SK-N-DZ (cell line): Measurements from ENCODE around the gene ADARB2.
"Not testable (repeated sequence)": the region's sequence is repeated elsewhere in the genome, so short reads cannot be mapped to it uniquely, and the experiment has no call there.

ENCODE experiments used
- DNase-seq: peaks from one replicate; pipeline ENCODE4 v3.0.0-alpha.2; 2015; ENCODE audit warnings: low spot score

ADARB2 gene

DNA sequence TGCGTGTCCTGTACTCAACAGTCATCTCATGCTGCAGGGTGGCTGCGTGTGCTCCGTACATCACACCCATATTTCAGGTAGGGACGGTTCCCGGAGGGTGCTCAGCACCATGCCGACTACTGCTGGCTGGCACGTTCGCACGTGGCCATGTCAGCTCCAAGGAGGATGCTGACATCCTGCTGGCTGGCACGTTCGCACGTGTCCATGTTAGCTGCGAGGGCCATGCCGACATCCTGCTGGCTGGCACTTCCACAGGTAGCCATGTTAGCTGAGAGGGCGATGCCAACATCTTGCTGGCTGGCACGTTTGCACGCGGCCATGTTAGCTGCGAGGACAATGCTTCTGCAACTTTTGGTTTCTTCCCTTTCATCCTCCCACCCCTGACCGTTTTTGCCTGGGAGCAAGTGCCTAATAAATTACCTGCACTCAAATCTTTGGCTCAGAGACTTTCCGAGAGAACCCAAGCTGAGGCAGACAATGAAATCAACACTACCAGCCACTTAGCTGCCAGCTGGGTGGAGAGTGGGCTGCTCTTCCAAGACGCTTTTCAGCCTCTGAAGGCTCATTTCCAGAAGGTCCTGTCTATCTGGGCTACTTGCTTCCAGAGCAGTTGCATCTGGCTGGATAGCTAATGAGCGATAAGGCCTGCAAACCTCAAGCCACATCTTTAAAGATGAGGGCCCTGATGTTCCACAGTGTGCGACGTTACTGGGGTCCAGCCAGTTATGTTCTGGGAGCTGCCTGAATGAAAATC, 576.6 kb downstream of the ADARB2 start:
- no peak for DNase-seq

DNA sequence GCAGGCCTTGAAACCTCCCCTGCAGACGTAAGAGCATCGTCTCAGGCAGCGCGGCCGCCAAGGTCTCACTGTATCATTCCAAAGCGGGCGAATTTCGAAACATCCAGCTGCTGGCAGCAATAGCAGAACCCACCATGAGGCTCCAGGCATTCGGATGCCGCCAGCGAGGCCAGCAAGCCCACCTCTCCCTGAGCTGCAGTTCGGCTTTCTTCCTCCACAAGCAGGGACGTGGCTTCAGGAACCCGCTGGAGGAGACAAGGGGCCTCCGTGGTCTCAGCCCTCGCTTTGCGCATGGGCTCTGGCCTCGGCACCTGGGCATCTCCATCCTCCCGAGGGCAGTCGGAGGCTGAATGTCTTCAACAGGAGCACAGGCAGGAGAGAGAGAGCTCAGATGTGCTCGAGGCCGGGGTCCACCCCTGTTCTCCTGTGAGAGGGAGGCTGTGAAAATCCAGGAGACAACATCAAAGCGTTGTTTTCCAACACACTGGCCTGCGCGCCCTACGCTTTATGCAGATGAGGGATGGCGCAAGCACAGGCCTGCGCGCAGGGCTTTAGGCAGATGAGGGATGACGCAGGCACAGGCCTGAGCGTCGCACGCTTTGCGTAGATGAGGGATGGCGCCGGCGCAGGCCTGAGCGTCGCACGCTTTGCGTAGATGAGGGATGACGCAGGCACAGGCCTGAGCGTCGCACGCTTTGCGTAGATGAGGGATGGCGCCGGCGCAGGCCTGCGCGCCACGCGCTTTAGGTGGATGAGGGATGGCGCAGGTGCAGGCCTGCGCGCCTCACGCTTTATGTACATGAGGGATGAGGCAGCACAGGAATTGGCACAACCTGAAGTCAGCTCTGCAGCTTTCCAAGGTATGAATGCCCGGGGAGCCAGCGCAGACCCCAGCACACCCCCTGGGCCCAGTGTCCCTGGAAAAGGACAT, 577.9 kb downstream of the ADARB2 start:
- DNase-seq = no peak

DNA sequence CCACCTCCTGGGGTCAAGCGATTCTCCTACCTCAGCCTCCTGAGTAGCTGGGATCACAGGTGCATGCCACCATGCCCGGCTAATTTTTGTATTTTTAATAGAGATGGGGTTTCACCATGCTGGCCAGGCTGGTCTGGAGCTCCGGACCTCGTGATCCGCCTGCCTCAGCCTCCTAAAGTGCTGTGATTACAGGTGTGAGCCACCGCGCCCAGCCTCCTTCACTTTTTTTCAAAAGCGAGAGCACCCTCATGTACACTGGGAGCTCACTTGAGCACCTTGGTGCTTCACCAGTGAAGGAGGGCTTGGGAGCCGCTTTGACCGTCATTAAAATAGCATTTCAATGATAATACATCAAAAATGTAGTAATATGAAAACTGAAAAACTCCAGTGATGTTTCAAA, 578.8 kb downstream of the ADARB2 start:
- DNase-seq = not testable (repeated sequence)

DNA sequence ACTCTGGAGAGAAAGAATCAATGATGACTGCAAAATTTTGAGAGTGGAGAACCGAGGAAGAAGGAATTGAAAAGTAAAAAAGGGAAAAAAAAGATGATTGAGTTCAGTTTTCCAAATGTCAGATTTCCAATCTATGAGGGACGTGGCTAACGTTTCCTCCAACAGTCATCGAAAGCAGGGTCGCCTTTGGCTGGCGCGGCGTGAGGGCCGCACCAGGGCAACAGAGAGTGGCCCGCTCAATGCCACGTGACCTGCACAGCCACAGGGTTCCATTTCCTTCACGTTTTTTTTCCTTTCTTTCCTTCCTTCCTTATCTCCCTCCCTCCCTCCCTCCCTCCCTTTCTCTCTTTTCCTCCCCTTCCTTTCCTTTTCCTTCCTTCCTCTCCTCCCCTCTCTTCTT, 579.3 kb downstream of the ADARB2 start:
- no peak for DNase-seq

DNA sequence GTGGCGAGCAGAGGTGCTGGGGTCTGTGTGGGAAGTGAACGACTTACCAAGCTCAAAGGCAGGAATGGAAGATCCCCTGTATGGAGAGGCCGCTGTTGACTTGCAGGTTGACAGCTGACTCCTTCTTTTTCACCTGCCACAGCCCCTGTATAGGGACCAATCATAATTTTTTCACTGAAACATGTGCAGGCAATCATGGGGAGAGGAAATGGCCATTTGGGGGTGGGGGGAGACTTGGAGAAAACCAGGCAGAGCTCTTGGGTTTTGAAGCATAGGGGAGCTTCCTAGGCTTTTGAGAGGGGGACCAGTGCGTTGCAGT, 579.8 kb downstream of the ADARB2 start:
- no peak for DNase-seq

DNA sequence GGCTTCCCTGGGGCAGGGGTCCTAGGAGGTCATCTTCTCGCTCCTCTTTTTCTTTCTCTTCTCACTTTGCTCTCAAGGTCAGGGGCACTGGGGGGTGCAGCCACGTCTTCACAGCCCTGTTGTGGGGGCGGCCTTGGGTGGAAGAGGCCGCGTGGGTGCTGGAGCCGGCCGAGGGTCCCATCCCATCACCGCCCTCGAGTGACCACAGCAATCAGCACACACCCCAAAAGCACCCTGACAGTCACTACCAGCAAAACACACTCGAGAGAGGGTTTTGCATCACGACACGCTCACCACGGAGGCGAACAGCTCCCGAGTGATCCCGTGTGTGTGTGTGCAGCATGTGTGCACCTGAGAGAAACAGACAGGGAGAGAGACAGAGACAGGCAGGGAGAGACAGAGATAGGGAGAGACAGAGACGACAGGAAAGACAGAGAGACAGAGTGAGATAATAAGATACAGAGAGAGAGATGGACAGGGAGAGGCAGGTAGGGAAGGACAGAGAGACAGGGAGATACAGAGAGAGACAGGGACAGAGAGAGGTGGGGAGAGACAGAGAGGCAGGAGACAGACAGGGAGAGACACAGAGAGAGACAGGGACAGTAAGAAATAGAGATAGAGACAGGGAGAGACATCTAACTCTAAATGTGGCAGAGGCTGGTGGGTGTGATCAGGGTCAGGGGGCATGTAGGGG, 580.3 kb downstream of the ADARB2 start:
- no peak for DNase-seq

DNA sequence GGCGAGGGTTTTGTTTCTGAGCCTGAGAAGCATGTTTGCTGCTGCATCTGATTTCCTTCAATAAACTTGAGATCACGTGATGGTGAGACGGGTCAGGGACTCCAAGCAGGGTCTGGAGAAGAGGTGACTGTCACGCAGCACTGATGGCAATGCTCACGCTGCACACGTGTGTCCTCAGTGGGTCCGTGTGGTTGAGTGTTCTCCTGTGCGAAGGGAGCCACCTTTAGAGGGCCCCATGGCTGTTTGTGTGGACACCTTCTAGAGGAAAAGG, 580.8 kb downstream of the ADARB2 start:
- peak; percentile 33 for DNase-seq

DNA sequence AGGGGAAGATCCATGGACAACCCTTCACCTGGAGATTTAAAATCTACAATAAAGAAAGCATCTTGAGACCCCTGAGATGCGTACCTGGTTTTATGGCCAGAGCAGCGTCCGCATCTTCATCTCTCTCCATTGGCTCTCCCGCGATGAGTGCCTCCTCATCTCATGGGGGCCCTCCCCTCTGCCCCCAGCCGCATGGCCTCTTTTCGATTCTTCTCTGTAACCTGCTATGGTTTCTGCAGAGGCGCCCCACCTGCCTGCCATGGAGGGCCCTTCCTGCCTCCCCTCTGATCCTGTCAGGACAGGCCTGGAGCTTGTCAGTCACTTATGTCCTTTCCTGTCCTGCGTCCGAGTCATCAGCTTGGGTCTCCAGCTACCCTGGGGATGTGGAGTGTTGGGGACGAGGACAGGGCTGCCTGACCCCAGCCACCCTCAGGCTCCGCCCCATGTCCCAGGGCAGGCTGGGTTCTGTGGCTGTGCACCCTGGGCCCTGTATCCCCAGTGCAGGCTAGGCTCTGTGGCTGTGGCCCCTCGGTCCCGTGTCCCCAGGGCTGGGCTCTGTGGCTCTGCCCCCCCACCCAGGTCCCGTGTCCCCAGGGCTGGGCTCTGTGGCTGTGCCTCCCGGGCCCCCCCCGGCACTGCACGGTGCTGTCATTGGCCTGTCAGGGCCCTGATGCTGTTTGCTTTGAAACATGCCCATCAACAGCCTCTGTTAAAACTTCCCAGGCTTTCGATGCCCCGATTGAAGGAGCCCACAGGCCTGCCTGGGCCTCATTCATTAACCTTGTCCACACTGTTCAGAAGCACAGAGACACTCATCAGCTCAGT, 581.3 kb downstream of the ADARB2 start:
- DNase-seq = no peak

DNA sequence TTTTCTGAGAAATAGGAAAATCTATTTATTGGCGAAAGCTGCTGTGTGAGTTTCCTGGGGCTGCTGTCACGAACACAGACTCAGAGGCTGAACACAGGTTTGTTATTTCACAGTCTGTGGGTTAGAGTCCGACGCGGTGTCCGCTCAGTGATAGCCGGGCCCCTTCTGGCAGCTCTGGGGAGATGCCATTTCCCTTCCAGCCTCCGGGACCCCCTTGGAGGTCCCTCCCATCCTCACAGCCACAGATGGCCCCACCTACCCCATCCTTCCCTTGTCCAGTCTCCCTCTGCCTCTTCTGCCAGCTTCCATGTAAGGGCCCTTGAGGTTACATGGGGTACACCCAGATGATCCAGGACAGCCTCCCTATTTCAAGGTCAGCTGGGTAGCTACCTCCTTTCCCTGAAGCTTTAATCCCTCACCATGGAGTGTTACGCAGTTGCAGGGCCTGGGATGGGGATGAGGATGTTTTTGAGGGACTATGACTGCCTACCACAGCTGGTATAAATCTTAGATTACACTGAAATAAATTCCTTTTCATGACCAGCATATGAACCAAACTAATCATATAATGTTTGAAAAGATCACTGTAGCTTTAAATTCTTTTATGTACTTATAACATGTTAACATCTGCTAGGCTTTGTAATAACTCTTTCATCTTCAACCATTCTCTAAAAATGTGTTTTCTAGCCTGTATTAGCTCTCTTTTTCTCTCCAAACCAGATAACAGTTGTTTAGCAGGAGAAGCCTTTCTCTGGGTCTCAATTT, 582.6 kb downstream of the ADARB2 start:
- no peak for DNase-seq

DNA sequence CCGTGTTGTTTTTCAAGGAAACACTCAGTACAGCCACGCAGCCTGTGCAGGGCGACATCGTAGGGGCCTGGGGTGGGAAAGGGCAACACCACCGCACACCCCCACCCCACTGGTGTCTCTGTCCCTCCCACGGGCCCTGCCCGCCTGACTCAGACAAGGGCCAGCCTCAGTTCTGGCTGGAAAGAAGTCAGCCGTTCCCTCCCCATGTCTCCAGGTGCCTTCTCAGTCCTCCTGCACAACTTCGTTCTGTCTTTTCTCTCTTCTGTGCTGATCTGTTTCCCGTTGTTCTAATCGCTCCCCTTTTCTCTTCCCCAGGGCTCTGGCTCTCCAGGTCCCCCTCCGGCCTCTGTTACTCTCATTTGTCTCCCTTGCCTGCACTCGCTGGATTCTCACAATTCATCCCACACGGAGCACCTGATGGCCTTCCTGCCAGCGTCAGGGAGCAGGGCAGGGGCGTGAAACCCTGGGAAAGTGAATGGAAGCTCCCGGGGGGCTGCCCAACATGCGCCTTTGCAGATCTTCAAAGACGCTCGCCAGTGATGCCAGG, 583.4 kb downstream of the ADARB2 start:
- no peak for DNase-seq

DNA sequence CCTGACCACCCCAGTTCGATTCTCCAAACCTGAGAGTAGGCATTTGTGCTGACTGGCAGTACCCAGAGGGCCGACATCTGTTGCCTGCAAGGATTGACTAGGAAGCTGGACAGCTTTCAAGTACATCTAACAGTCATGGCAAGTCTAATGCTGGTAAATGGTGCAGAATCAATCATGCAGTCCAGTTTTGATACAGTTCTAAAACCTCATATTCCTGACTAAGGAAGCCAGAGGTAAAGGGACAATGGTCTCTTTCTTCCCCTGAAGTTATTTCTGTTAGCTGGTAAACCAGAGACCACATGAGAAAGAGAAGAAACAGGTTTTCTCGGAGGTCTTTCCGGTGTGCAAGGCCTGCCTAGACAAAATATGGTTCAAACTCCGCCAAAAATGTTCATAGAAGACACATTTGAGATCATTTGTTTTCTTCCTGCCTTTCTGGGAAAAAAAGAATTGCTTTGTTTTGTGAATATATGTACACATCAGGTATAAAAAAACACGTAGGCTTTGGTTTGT, 584.0 kb downstream of the ADARB2 start:
- no peak for DNase-seq

DNA sequence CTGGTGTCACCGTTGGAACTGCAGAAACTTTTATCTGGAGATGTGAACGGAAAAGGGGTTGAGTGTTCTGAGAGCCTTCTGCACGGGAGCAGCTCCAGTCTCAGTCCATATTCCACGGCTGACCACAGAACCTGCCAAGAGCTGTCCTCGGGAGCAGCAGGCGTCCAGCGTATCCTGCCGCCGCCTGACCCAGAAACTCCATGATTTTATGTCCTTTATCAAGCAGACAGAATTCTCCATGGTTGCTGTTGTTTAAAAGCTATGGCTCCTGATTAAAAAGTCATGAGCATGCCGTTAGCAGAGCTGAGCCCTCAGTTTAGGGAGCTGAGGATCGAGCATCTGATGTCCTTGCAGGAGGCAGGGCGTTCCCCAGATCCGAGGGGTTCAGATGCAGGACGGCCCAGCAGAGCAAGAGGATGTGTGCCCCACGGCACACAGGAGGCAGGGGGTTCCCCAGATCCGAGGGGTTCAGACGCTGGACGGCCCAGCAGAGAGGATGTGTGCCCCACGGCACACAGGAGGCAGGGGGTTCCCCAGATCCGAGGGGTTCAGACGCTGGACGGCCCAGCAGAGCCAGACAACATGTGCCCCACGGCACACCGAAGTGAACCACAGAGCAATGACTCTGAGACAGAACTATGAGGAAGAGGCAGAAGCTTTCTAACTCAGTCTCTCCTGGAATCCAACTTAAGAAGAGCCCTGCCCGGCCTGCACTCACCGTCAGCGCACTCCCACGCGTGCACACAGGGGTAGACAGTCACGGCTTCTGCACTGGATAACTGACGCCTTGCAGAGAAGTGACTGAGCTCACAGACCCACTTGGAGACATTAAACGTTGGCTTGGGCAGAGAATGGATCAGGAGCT, 584.7 kb downstream of the ADARB2 start:
- no peak for DNase-seq

DNA sequence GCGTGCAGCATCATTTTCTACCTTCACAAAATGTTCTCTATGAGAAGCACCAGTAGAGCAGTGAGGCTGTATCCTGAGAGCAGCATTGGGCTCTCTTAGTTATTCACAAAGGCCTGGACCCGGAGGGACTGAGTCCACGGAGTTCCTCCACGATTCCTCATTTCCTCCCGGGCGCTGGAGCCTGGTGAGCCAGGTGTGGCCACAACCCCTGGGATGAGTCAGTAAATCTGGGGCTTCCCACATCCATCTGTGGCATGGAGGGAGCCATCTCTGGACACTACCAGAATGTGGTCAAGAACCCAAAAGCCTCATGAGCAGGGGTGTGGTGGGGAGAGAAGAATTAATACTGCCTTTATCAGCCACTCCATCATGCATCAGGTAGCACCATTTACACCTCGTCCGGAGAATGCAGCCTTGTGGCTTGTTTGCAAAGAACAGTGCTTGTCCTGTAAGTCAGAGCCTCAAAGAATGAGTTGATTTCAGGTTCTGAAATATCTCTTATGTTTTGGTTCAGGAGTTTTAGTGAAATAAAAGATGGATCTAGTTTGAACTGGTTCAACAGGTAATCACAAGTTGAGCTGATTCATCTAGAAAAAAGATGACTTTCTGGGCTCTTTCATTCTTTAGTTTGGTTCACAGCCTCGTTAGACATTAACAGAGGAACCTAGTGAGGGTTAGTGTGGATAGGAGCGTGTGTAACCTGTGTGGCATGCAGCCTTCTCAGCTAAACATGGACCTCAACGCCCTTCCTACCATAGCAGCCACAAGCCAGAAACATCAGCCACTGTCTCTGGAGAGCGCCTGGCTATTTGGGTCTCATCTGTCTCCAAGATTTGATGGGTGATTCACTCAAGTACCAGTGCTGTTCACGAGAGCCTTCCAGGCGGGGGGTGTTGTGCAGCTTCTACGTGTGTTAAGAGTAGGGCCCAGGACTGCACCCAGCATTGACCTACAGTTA, 586.0 kb downstream of the ADARB2 start:
- DNase-seq = no peak

DNA sequence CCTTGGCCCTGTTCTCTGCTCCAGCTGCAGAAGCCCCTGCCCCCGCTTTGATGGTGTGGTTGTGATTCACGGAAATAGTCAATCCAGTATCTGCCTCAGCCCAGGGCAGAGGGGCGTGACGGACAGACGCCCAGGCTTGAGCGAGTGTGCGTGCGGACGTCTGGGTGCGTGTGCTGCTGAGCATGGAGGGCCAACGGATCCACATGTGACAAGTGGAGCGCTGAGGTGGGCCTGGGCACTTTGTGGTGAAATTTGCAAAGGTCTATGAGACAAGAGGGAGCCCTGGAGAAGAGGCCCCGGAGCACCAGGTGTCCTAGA, 586.7 kb downstream of the ADARB2 start:
- DNase-seq = no peak

DNA sequence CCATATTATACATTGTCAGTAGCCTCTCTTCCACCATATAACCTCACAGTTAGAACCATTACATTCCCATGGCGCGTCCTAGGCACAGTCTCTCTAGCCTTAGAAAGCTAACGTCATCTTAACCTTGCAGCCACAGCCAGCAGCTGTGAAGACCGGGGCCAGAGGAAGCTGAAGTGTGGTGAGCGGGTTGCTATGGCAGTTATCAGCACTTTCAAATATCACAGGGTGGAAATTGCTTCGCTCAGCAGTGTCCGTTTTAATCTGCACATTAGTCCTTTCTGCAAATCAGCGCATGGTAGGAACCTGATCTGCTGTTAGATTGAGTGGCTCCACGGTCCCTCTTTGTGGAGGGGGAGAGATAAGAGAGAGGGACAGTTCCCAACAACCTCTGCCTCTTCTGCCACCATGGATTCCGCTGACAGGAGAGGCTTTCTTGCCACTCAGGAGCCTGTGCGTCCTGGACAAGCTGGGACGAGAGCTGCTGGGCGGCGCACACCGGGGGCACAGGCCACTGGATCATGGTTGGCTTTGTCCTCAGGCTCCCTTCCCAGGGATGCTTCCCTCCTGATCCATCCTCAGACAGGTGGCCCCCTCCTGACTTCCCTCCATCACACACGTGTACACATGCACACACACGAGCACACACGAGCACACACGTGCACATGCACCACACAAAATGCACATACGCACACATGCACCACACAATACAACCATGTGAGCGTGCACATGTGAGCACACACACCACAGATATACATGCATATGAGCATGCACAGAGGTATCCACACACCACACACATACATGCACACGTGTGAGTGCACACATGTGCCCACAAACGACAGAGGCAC, 587.3 kb downstream of the ADARB2 start:
- DNase-seq = peak; percentile 57

DNA sequence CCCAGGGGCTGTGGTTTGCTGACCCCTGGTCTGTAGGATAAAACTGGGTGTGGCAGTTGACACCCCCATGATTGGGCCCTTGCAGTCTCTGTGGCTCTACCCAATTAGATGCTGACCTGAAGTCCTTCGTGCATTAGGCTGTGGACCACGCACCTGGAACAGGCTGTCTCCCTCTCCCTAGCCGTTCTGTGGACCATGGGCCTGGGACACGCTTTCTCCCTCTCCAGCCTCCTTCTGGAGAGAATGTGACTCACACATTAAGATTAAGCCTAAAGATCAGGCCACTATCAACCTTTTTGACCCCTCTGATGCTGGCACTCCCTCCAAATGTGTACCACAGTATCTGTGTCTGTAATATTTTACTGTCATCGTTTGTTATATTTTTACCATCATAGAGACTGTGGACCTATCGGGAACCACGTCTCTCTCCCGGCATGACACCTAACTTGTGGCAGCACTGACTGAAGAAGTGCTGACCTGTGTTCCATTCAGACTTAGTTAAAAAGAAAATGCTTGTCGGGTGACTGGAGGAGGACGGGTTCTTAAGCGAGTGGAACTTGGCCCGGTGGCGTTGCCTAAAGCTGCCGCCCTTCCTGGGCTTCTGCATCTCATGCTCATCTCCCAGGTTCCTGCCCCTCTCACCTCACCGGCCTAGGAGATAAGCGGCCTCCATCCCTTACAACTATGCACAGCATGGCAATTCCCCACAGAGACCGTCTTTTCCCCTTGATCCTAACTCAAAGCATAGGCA, 588.3 kb downstream of the ADARB2 start:
- no peak for DNase-seq

DNA sequence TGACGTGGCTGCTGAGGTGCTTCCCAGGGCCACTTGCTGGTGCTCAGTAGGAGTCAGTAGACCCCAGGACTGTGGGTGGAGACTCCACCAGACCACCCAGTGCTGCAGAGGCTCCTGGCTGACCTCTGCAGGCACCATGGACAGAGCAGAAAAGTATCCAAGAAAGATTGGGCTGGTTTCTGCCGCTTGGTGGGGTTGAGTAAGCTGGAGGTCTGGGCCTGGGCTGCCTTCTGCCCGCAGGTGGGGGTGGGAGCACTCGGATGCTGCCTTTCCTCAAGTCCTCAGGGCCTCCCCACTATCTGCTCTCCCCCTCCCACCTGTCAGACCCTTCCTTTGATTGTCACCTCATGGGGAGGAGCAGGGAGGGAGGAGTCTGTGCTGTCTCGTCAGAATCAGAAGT, 589.5 kb downstream of the ADARB2 start:
- no peak for DNase-seq
